ENCODE data around the gene LIME1. TPM values are rescaled to one million over a fixed set of nuclear protein-coding genes. Genes with fewer than 3 reads are reported as not detected.
A peak's percentile ranks its signal among the peaks of the same experiment; 100 is the strongest.

Gene LIME1
- total RNA-seq, 1 experiment from 2014 or later, result 13.5 TPM

- Histone ChIP-seq H3K4me1 (ENCODE audit: insufficient read depth, low read length) (no peaks in the 10 kb centered on the region), H3K27ac (ENCODE audit: insufficient read length, low read depth, low read length) (no peak overlapping the region), H3K9me3 (ENCODE audit: control insufficient read depth, low read depth, low read length) (no peaks in the 10 kb centered on the region), H4K91ac (ENCODE audit: insufficient read length, low read depth, low read length) (no peak overlapping the region), H3K18ac (ENCODE audit: insufficient read length, low read depth, low read length) (no peak overlapping the region), H3K4me2 (ENCODE audit: insufficient read depth, insufficient read length, low read length) (no peak overlapping the region), H3K27me3 (ENCODE audit: insufficient read depth, low read length) (no peaks in the 10 kb centered on the region), H3K79me1 (ENCODE audit: insufficient read depth, low read depth, low read length, poor library complexity, severe bottlenecking) (no peaks in the 10 kb centered on the region), H2BK15ac (ENCODE audit: low read depth, low read length) (no peak overlapping the region), H3K4ac (ENCODE audit: low read depth, low read length) (no peak overlapping the region), H2AFZ (ENCODE audit: low read length) (no peak overlapping the region), H3K23ac (ENCODE audit: insufficient read length, low read depth, low read length) (no peak overlapping the region), H3K14ac (ENCODE audit: insufficient read depth, low read length) (no peak overlapping the region), H4K8ac (replicated peaks; ENCODE audit: insufficient read length, low read depth, low read length) (no peak overlapping the region), H3K9ac (ENCODE audit: extremely low read depth, insufficient read length, low read length) (no peak overlapping the region), H3K56ac (ENCODE audit: insufficient read length, low read depth, low read length) (no peak overlapping the region), H2BK5ac (ENCODE audit: insufficient read length, low read length) (no peak overlapping the region), H4K20me1 (ENCODE audit: control insufficient read depth, insufficient read depth, insufficient read length) (no peaks in the 10 kb centered on the region), H3T11ph (ENCODE audit: low read length) (no peak overlapping the region), H3K79me2 (ENCODE audit: insufficient read depth, low read length) (no peaks in the 10 kb centered on the region), H3K23me2 (ENCODE audit: insufficient read length, low read depth, low read length, poor library complexity, severe bottlenecking) (peaks cover 7% of the 10 kb centered on the region), H2BK12ac (ENCODE audit: insufficient read length, low read depth, low read length) (no peak overlapping the region), H2BK20ac (ENCODE audit: low read depth, low read length, poor library complexity, severe bottlenecking) (no peak overlapping the region), H2AK5ac (ENCODE audit: insufficient read length, low read length) (no peak overlapping the region), H4K5ac (ENCODE audit: insufficient read length, low read depth, low read length) (no peak overlapping the region), H2BK120ac (ENCODE audit: low read depth, low read length, poor library complexity, severe bottlenecking) (no peak overlapping the region)
- Mint-ChIP-seq H3K36me3 (ENCODE audit: insufficient read depth in 1 of 3, low read depth in 3 of 3) (peaks cover 1 to 31% (median 21%) of the 10 kb centered on the region in 3 experiments; a peak in 5 of 7 replicates), H3K27me3 (ENCODE audit: low read depth) (no peaks in the 10 kb centered on the region), H3K27ac (no peak overlapping the region), H3K9me3 (no peaks in the 10 kb centered on the region; a peak in 1 of 5 replicates), H3K4me3 (no peak overlapping the region), H3K4me1 (peaks cover 13% of the 10 kb centered on the region in 2 experiments)
- no peak for TF ChIP-seq CTCF (conservative IDR thresholded peaks at IDR 0.05)
- WGBS (ENCODE audit: extremely low coverage, insufficient read length, low lambda C conversion rate), result no CpG with 5 or more reads among the region's 52 CpGs
- peak; percentile 23 for DNase-seq
Measured at GRCh38 chr20:63771046-63771707, 34.7 kb downstream of the LIME1 start.
